ENCODE data around the gene FARP1. TPM values are rescaled to one million over a fixed set of nuclear protein-coding genes. Genes with fewer than 3 reads are reported as not detected.

Gene FARP1
- total RNA-seq, 1 donor from 2014 or later: 278 TPM

DNA sequence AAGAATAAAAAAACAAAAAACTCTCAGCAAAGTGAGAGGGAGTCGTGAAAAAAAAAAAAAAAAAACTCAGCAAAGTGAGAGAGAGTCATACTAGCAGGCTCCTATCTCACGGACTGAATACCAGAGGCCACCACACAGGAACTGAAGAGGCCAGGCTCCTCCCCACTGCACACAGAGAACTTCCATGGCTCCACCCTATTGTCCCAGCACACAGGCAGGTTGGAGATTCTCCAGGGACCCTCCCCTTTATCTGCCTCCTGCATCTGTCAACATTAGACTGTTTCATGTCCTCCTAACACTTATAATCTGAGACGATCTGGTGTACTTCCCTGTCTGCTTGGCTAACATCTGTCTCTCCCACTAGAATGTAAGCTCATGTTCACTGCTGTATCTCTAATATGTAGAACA, 37.0 kb upstream of the FARP1 start:
- DNase-seq (ENCODE audit: low spot score, unreplicated experiment): no peak
- H3K27me3 Mint-ChIP-seq: no peaks in the 10 kb centered on the region
- TF ChIP-seq CTCF (IDR thresholded peaks at IDR 0.05; ENCODE audit: unreplicated experiment): no peak
- no peaks in the 10 kb centered on the region for H3K36me3 Mint-ChIP-seq (ENCODE audit: insufficient read depth)
- H3K9me3 Mint-ChIP-seq (ENCODE audit: low read depth): peaks cover 3% of the 10 kb centered on the region
- no peak overlapping the region for H3K27ac Mint-ChIP-seq
- H3K4me3 Mint-ChIP-seq (ENCODE audit: low read depth): no peak overlapping the region
- peaks cover 2% of the 10 kb centered on the region for H3K4me1 Mint-ChIP-seq (ENCODE audit: low read depth)

DNA sequence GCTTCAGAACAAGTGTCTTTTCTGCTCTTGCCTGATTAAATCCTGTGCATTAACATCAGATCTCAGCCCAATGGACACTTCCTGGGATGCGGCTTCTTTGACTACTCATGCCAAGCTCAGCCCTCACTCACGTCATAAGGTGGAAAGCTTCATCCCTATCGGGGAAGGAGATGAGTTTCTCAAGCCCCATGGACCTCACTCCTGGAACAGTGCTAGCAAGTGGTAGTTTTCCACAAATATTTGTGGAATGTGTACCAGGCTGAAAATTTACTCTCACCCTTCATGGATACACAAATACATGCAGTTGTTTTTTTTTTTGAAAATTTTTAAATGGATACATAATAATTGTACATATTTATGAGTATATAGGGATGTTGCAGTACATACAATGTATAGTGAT, 34.6 kb upstream of the FARP1 start:
- peaks cover 3% of the 10 kb centered on the region for H3K9me3 Mint-ChIP-seq (ENCODE audit: low read depth)
- peaks cover 6% of the 10 kb centered on the region for H3K4me1 Mint-ChIP-seq (ENCODE audit: low read depth)
- H3K27me3 Mint-ChIP-seq: no peaks in the 10 kb centered on the region
- H3K36me3 Mint-ChIP-seq (ENCODE audit: insufficient read depth): no peaks in the 10 kb centered on the region
- no peak for TF ChIP-seq CTCF (IDR thresholded peaks at IDR 0.05; ENCODE audit: unreplicated experiment)
- DNase-seq (ENCODE audit: low spot score, unreplicated experiment): no peak
- H3K27ac Mint-ChIP-seq: no peak overlapping the region
- H3K4me3 Mint-ChIP-seq (ENCODE audit: low read depth): no peak overlapping the region

GRCh38 chr13:98109226-98109853, 33.6 kb upstream of the FARP1 start:
- H3K4me3 Mint-ChIP-seq (ENCODE audit: low read depth): no peak overlapping the region
- TF ChIP-seq CTCF (IDR thresholded peaks at IDR 0.05; ENCODE audit: unreplicated experiment): no peak
- peaks cover 3% of the 10 kb centered on the region for H3K9me3 Mint-ChIP-seq (ENCODE audit: low read depth)
- peaks cover 6% of the 10 kb centered on the region for H3K4me1 Mint-ChIP-seq (ENCODE audit: low read depth)
- H3K27me3 Mint-ChIP-seq: no peaks in the 10 kb centered on the region
- DNase-seq (ENCODE audit: low spot score, unreplicated experiment): no peak
- H3K27ac Mint-ChIP-seq: no peak overlapping the region
- no peaks in the 10 kb centered on the region for H3K36me3 Mint-ChIP-seq (ENCODE audit: insufficient read depth)

DNA sequence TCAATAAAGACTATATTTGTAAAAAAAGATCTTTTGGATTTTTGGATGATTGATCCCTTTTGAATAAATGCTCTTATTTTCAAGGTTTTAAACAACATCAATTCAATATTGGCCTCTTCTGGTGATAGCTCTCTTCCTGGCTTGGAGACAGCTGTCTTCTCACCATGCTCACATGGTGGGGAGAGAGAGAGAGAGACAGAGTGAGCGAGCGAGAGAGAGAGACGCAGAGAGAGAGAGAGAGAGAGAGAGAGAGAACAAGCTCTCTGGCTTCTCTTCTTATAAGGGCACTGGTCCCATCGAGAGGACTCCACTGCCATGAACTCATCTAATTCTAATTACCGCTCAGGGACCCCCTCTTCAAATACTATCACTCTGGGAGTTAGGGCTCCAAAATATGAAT, 32.1 kb upstream of the FARP1 start:
- no peak overlapping the region for H3K4me3 Mint-ChIP-seq (ENCODE audit: low read depth)
- H3K36me3 Mint-ChIP-seq (ENCODE audit: insufficient read depth): no peaks in the 10 kb centered on the region
- no peak for TF ChIP-seq CTCF (IDR thresholded peaks at IDR 0.05; ENCODE audit: unreplicated experiment)
- no peak overlapping the region for H3K27ac Mint-ChIP-seq
- H3K4me1 Mint-ChIP-seq (ENCODE audit: low read depth): peaks cover 3% of the 10 kb centered on the region
- no peaks in the 10 kb centered on the region for H3K27me3 Mint-ChIP-seq
- no peak for DNase-seq (ENCODE audit: low spot score, unreplicated experiment)
- no peaks in the 10 kb centered on the region for H3K9me3 Mint-ChIP-seq (ENCODE audit: low read depth)

DNA sequence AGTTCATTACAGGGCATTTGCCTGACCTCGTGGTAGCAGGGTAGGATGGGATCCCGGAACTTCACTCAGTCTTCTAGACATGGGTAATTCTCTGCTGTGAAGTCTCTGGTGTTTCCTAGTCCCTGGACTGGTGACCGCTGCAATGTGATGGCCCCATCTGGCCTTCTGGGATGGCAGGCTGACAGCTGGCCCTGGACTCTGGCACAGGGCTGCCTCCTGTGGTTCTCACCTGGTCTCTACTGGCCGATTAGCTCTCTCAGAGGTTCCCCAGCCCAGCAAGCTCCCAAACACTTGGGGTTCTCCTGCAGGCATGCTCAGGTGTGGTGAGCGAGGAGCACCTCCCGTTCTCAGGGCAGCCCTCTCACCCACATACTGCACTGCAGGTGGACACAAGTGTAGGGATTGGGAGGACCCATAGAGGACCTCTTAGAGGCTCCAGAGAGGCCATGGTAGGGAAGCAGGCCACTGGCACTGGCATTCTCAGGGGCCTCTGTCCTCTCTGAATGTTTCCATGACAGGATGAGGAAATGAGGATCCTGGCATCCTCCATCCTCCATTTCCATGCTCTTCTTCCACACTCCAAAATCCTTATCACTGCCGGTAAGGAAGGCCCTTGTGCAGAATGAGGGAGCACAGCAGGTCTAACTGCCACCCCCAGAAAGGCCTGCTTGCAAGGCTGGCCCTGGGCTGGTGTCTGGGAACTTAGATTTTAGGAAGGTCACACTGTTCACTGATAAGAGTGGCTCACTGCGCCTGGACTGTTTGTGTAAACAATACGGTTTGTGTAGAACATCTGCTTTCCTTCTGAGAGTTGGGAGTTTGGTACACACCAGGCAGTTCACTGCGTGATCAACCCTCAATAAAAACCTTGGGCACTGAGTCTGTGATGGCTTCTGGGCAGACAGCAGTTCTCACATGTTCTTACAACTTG, 31.5 kb upstream of the FARP1 start:
- Mint-ChIP-seq H3K4me3 (ENCODE audit: low read depth) (no peak overlapping the region), H3K4me1 (ENCODE audit: low read depth) (peaks cover 3% of the 10 kb centered on the region), H3K9me3 (ENCODE audit: low read depth) (no peaks in the 10 kb centered on the region), H3K27me3 (no peaks in the 10 kb centered on the region), H3K36me3 (ENCODE audit: insufficient read depth) (no peaks in the 10 kb centered on the region), H3K27ac (no peak overlapping the region)
- TF ChIP-seq CTCF (IDR thresholded peaks at IDR 0.05; ENCODE audit: unreplicated experiment): no peak
- DNase-seq (ENCODE audit: low spot score, unreplicated experiment): no peak
